ENCODE measurements around the gene POC1A. TPM values are rescaled to one million over a fixed set of nuclear protein-coding genes. Genes with fewer than 3 reads are reported as not detected.

POC1A gene
- total and polyA plus RNA-seq, 2 donors (not counting 1 experiment from before 2014, with no cell fraction given) = 1.7 to 2.8 TPM

- Histone ChIP-seq H2AFZ (ENCODE audit: insufficient read depth, low read depth, low read length, poor library complexity, severe bottlenecking) (no peak overlapping the region), H3K27ac (ENCODE audit: low read length in 2 of 2) (no peak overlapping the region), H3K9ac (ENCODE audit: low read length) (no peak overlapping the region), H3K9me3 (ENCODE audit: control extremely low read depth in 1 of 3, control insufficient read depth in 2 of 3, insufficient read depth in 1 of 3, low read length in 2 of 3) (no peaks in the 10 kb centered on the region), H3K79me2 (ENCODE audit: control insufficient read depth, insufficient read depth, low read length) (no peaks in the 10 kb centered on the region), H3K4me1 (ENCODE audit: control insufficient read depth in 2 of 2, insufficient read depth in 2 of 2, low read length in 2 of 2) (no peaks in the 10 kb centered on the region), H3K4me2 (replicated peaks; ENCODE audit: low read depth, low read length, poor library complexity, severe bottlenecking) (no peak overlapping the region), H3K4me3 (ENCODE audit: control extremely low read depth in 1 of 5, extremely low read depth in 1 of 5, insufficient read depth in 1 of 5, low read depth in 2 of 5, low read length in 4 of 5) (no peak overlapping the region), H3K27me3 (replicated peaks in 1 of 4; ENCODE audit: control extremely low read depth in 1 of 4, control insufficient read depth in 3 of 4, insufficient read depth in 4 of 4, low read length in 3 of 4) (no peaks in the 10 kb centered on the region), H4K20me1 (ENCODE audit: control insufficient read depth, insufficient read depth, low read length, poor library complexity, severe bottlenecking) (no peaks in the 10 kb centered on the region), H3K36me3 (replicated peaks in 1 of 2; ENCODE audit: control extremely low read depth in 1 of 2, control insufficient read depth in 1 of 2, extremely low read depth in 1 of 2, insufficient read depth in 2 of 2, low read length in 1 of 2) (no peaks in the 10 kb centered on the region)
- ATAC-seq (ENCODE audit: low read depth) (no peak), DNase-seq (no peak)
- Mint-ChIP-seq H3K27me3 (no peaks in the 10 kb centered on the region), H3K9me3 (ENCODE audit: insufficient read depth) (no peaks in the 10 kb centered on the region), H3K27ac (no peak overlapping the region), H3K4me1 (no peaks in the 10 kb centered on the region), H3K4me3 (no peak overlapping the region)
- 90% methylated on average over 3 of the region's 5 CpGs for WGBS (ENCODE audit: insufficient coverage)
- intact Hi-C loops (cut with micrococcal nuclease) = no loop called here
- POLR2A ChIA-PET = no interaction called here
- CTCF ChIA-PET = no interaction called here
- no peak for TF ChIP-seq CTCF (IDR thresholded peaks at IDR 0.05)
- no peak for TF ChIP-seq EZH2 (IDR thresholded peaks at IDR 0.05; ENCODE audit: borderline replicate concordance, insufficient read depth, low read depth, low read length, poor library complexity, severe bottlenecking)
Measured at GRCh38 chr3:52177701-52178042, 23.4 kb upstream of the POC1A start.

- H3K9me3 ChIP-seq (ENCODE audit: control extremely low read depth in 1 of 3, control insufficient read depth in 2 of 3, insufficient read depth in 1 of 3, low read length in 2 of 3) = no peaks in the 10 kb centered on the region
- no peak for DNase-seq
- no peak overlapping the region for H3K4me3 Mint-ChIP-seq
- POLR2A ChIA-PET = no interaction called here
- H3K4me1 ChIP-seq (ENCODE audit: control insufficient read depth in 2 of 2, insufficient read depth in 2 of 2, low read length in 2 of 2) = no peaks in the 10 kb centered on the region
- no peak for TF ChIP-seq EZH2 (IDR thresholded peaks at IDR 0.05; ENCODE audit: borderline replicate concordance, insufficient read depth, low read depth, low read length, poor library complexity, severe bottlenecking)
- H2AFZ ChIP-seq (ENCODE audit: insufficient read depth, low read depth, low read length, poor library complexity, severe bottlenecking) = no peak overlapping the region
- H3K4me1 Mint-ChIP-seq = no peaks in the 10 kb centered on the region
- intact Hi-C loops (cut with micrococcal nuclease) = no loop called here
- no peak overlapping the region for H3K4me2 ChIP-seq (replicated peaks; ENCODE audit: low read depth, low read length, poor library complexity, severe bottlenecking)
- no peaks in the 10 kb centered on the region for H3K79me2 ChIP-seq (ENCODE audit: control insufficient read depth, insufficient read depth, low read length)
- no peak overlapping the region for H3K27ac ChIP-seq (ENCODE audit: low read length in 2 of 2)
- CTCF ChIA-PET = no interaction called here
- no peaks in the 10 kb centered on the region for H4K20me1 ChIP-seq (ENCODE audit: control insufficient read depth, insufficient read depth, low read length, poor library complexity, severe bottlenecking)
- H3K4me3 ChIP-seq (ENCODE audit: control extremely low read depth in 1 of 5, extremely low read depth in 1 of 5, insufficient read depth in 1 of 5, low read depth in 2 of 5, low read length in 4 of 5) = no peak overlapping the region
- WGBS (ENCODE audit: insufficient coverage) = 92% methylated on average over 15 of the region's 15 CpGs
- H3K36me3 ChIP-seq (replicated peaks in 1 of 2; ENCODE audit: control extremely low read depth in 1 of 2, control insufficient read depth in 1 of 2, extremely low read depth in 1 of 2, insufficient read depth in 2 of 2, low read length in 1 of 2) = no peaks in the 10 kb centered on the region
- no peaks in the 10 kb centered on the region for H3K27me3 ChIP-seq (replicated peaks in 1 of 4; ENCODE audit: control extremely low read depth in 1 of 4, control insufficient read depth in 3 of 4, insufficient read depth in 4 of 4, low read length in 3 of 4)
- no peak overlapping the region for H3K9ac ChIP-seq (ENCODE audit: low read length)
- H3K27me3 Mint-ChIP-seq = no peaks in the 10 kb centered on the region
- ATAC-seq (ENCODE audit: low read depth) = no peak
- no peak overlapping the region for H3K27ac Mint-ChIP-seq
- no peaks in the 10 kb centered on the region for H3K9me3 Mint-ChIP-seq (ENCODE audit: insufficient read depth)
Measured at GRCh38 chr3:52176951-52177700, 22.9 kb upstream of the POC1A start.
